Measurements from ENCODE around the gene LDHAL6B. TPM values are rescaled to one million over a fixed set of nuclear protein-coding genes. Genes with fewer than 3 reads are reported as not detected.

The LDHAL6B gene
- total and polyA plus RNA-seq, 2 of the 8 experiments (the other 6 are each of a cell fraction or from before 2014, with no cell fraction given), result not detected

GRCh38 chr15:59194639-59195325 lies 11.9 kb upstream of the LDHAL6B start:
- Histone ChIP-seq H3K14ac (ENCODE audit: insufficient read length) (no peak overlapping the region), H3K9me3 (ENCODE audit: insufficient read depth in 2 of 2, low read depth in 1 of 2, low read length in 1 of 2) (no peaks in the 10 kb centered on the region), H3K36me3 (ENCODE audit: control insufficient read depth in 2 of 4, insufficient read depth in 4 of 4, low read length in 3 of 4) (peaks cover 11 to 66% (median 19%) of the 10 kb centered on the region in 4 experiments), H3K27me3 (replicated peaks in 1 of 4; ENCODE audit: control insufficient read depth in 3 of 4, extremely low read depth in 1 of 4, insufficient read depth in 3 of 4, low read length in 3 of 4) (no peaks in the 10 kb centered on the region; a peak in 1 of 7 replicates), H2BK12ac (ENCODE audit: low read depth, low read length) (no peak overlapping the region), H3K79me1 (ENCODE audit: low read depth, low read length) (no peaks in the 10 kb centered on the region), H2AK5ac (ENCODE audit: low read depth, low read length) (no peak overlapping the region), H3K4me1 (replicated peaks in 1 of 4; ENCODE audit: control insufficient read depth in 3 of 4, insufficient read depth in 4 of 4, low read length in 3 of 4) (no peaks in the 10 kb centered on the region), H4K5ac (ENCODE audit: insufficient read length, low read depth, low read length) (no peak overlapping the region), H3K9ac (replicated peaks in 1 of 4; ENCODE audit: extremely low read depth in 1 of 4, low read depth in 3 of 4, low read length in 3 of 4) (no peak overlapping the region), H3K56ac (replicated peaks; ENCODE audit: insufficient read length, low read depth, low read length) (no peak overlapping the region), H3K4me3 (ENCODE audit: extremely low read depth in 1 of 4, insufficient read depth in 2 of 4, low read depth in 3 of 4, low read length in 4 of 4) (no peak overlapping the region), H3K23ac (ENCODE audit: insufficient read length) (no peak overlapping the region), H3K18ac (ENCODE audit: extremely low read depth, low read length) (no peak overlapping the region), H2BK120ac (replicated peaks; ENCODE audit: low read depth, low read length) (no peak overlapping the region), H2BK5ac (ENCODE audit: low read depth, low read length) (no peak overlapping the region), H3K23me2 (ENCODE audit: low read depth, low read length) (no peaks in the 10 kb centered on the region), H2AFZ (ENCODE audit: low read length) (no peak overlapping the region), H3K79me2 (ENCODE audit: control insufficient read depth in 1 of 2, insufficient read depth in 2 of 2, low read length in 2 of 2) (no peaks in the 10 kb centered on the region), H3K27ac (ENCODE audit: low read depth, low read length) (no peak overlapping the region), H4K20me1 (replicated peaks in 1 of 2; ENCODE audit: control insufficient read depth in 1 of 2, insufficient read depth in 2 of 2, low read length in 2 of 2) (no peaks in the 10 kb centered on the region), H2BK20ac (ENCODE audit: low read length) (no peak overlapping the region), H3K4ac (replicated peaks; ENCODE audit: insufficient read length, low read depth, low read length) (no peak overlapping the region), H2BK15ac (ENCODE audit: low read length) (no peak overlapping the region), H3K4me2 (ENCODE audit: insufficient read depth in 1 of 2, low read depth in 2 of 2, low read length in 2 of 2) (no peak overlapping the region), H4K91ac (replicated peaks; ENCODE audit: insufficient read length, low read length) (no peak overlapping the region), H4K8ac (ENCODE audit: extremely low read depth, insufficient read depth, low read length) (no peak overlapping the region)
- WGBS, 2 experiments (ENCODE audit: extremely low coverage in 1 of 2, insufficient coverage in 1 of 2, insufficient read length in 1 of 2, insufficient replicate concordance in 2 of 2, low coverage in 1 of 2, low lambda C conversion rate in 2 of 2, missing lambda C conversion rate in 1 of 2), result 87% methylated on average over 10 of the region's 10 CpGs; no CpG with 5 or more reads in 1 of the 2 experiments
- POLR2A ChIA-PET (ENCODE audit: partially characterized antibody), result interaction anchor here (1.2 kb wide), 1 partner anchor 15 kb away, joined by 4 read pairs; no protein-coding TSS in a partner anchor
- FAIRE-seq (no peak), DNase-seq (ENCODE audit: low read depth in 1 of 2, low spot score in 2 of 2) (no peak)
- CTCF ChIA-PET (ENCODE audit: partially characterized antibody), result no interaction called here
- TF ChIP-seq SP2 (IDR thresholded peaks at IDR 0.05; ENCODE audit: low read length) (no peak), RAD21 (IDR thresholded peaks at IDR 0.05 in 1 of 2, conservative IDR thresholded peaks at IDR 0.05 in 1 of 2; ENCODE audit: low read depth in 2 of 2, low read length in 2 of 2) (no peak), MAX (IDR thresholded peaks at IDR 0.05) (no peak), CREB1 (IDR thresholded peaks at IDR 0.05) (no peak), SIRT6 (IDR thresholded peaks at IDR 0.05; ENCODE audit: low read length) (no peak), SIX5 (IDR thresholded peaks at IDR 0.05; ENCODE audit: low read depth, low read length) (no peak), SP1 (IDR thresholded peaks at IDR 0.05; ENCODE audit: low read depth, low read length) (no peak), NANOG (IDR thresholded peaks at IDR 0.05; ENCODE audit: insufficient read depth, low read depth, low read length, poor library complexity, severe bottlenecking) (no peak), BRCA1 (IDR thresholded peaks at IDR 0.05; ENCODE audit: low read depth, low read length) (no peak), KDM1A (IDR thresholded peaks at IDR 0.05; ENCODE audit: borderline replicate concordance, low read length) (no peak), POU5F1 (IDR thresholded peaks at IDR 0.05; ENCODE audit: low read depth, low read length) (no peak), SAP30 (IDR thresholded peaks at IDR 0.05; ENCODE audit: insufficient read depth, insufficient replicate concordance, low read length) (no peak), BCL11A (IDR thresholded peaks at IDR 0.05; ENCODE audit: low read depth in 2 of 2, low read length in 2 of 2) (no peak)

All from H1 (cell line).